Natural killer cell (primary cell): ENCODE measurements around the gene CCL1. TPM values are rescaled to one million over a fixed set of nuclear protein-coding genes. Genes with fewer than 3 reads are reported as not detected.
"Not testable (repeated sequence)": the region's sequence is repeated elsewhere in the genome, so short reads cannot be mapped to it uniquely, and the experiment has no call there.

Experiments used
- ATAC-seq, 3 donors: fragments of 150-1000 bp in 2 of 3; fragments of 200-7000 bp in 1 of 3; cut with Tn5 transposase; 1 replicate in 1 of 3; 2 replicates in 2 of 3; pipeline ENCODE4 v1.10.0; 2021; ENCODE audit warnings: mild to moderate bottlenecking in 2 of 3, moderate library complexity in 2 of 3
- DNase-seq, 2 donors: peaks; one replicate each; pipeline versions ENCODE4 v3.0.0 to v3.0.0-alpha.2; 2013 to 2021; ENCODE audit warnings: mixed read lengths in 1 of 2
- H3K27ac ChIP-seq: one replicate; pipeline ENCODE4 v1.5.1; 2013; ENCODE audit warnings: mild to moderate bottlenecking, low read length
- H3K27me3 ChIP-seq: one replicate; pipeline ENCODE4 v1.6.1; 2013; ENCODE audit warnings: low read length; ENCODE audit not compliant: control insufficient read depth, insufficient read depth
- H3K36me3 ChIP-seq: one replicate; pipeline ENCODE4 v1.6.1; 2013; ENCODE audit warnings: low read length; ENCODE audit not compliant: control insufficient read depth, insufficient read depth
- H3K4me1 ChIP-seq: one replicate; pipeline ENCODE4 v1.6.1; 2013; ENCODE audit warnings: low read length; ENCODE audit not compliant: control insufficient read depth, insufficient read depth
- H3K4me3 ChIP-seq: one replicate; pipeline ENCODE4 v1.5.1; 2013; ENCODE audit warnings: low read length
- H3K9me3 ChIP-seq: one replicate; pipeline ENCODE4 v1.6.1; 2013; ENCODE audit warnings: low read length; ENCODE audit not compliant: control insufficient read depth, insufficient read depth
- H3K27ac Mint-ChIP-seq, 2 donors: one replicate each; pipeline ENCODE4 v1.8.0; 2022; ENCODE audit warnings: mild to moderate bottlenecking in 2 of 2, mixed read lengths in 2 of 2, moderate library complexity in 1 of 2
- H3K27me3 Mint-ChIP-seq, 2 donors: one replicate each; pipeline ENCODE4 v1.8.0; 2022; ENCODE audit warnings: low read depth in 2 of 2, mixed read lengths in 2 of 2
- H3K36me3 Mint-ChIP-seq: one replicate; pipeline ENCODE4 v1.8.0; 2022; ENCODE audit warnings: mixed read lengths
- H3K4me1 Mint-ChIP-seq, 2 donors: one replicate each; pipeline ENCODE4 v1.8.0; 2022; ENCODE audit warnings: mixed read lengths in 2 of 2
- H3K4me3 Mint-ChIP-seq: one replicate; pipeline ENCODE4 v1.8.0; 2022; ENCODE audit warnings: mild to moderate bottlenecking, moderate library complexity, mixed read lengths
- H3K9me3 Mint-ChIP-seq, 2 donors: one replicate each; pipeline ENCODE4 v1.8.0; 2022; ENCODE audit warnings: mixed read lengths in 2 of 2
- CTCF ChIP-seq: fragments of 200-600 bp; IDR thresholded peaks from one replicate; pipeline ENCODE4 v1.8.0; 2022; ENCODE audit warnings: antibody characterized with exemption
- WGBS: methylation state at CpG from one replicate; pipeline ENCODE4 v1.1.7; 2013; ENCODE audit warnings: missing lambda C conversion rate; ENCODE audit not compliant: insufficient coverage; 5-methylcytosine and 5-hydroxymethylcytosine counted together
- intact Hi-C: fragments of 100-400 bp; cut with micrococcal nuclease; formaldehyde crosslinking; loops from one replicate; pipeline ENCODE4 v1.14.2; 2022
- total RNA-seq, 4 donors: library from RNA; stranded (reverse); fragments of 120-200 nt in 1 of 4; gene quantifications; one replicate each; pipeline versions ENCODE4 v1.2.3 to v1.2.4, GENCODE V29; 2013 to 2022

Gene CCL1
- total RNA-seq, 3 donors from 2014 or later (not counting 1 experiment from before 2014, with no cell fraction given) = not detected

- no peaks in the 10 kb centered on the region for H3K9me3 ChIP-seq
- H3K27me3 Mint-ChIP-seq = peaks cover 10 to 40% of the 10 kb centered on the region in 2 donors
- no peak for TF ChIP-seq CTCF
These were observed 16.0 kb downstream of the CCL1 start for GRCh38 chr17:34347063-34347462.

GRCh38 chr17:34341916-34342315 is 21.1 kb downstream of the CCL1 start:
- WGBS = 89% methylated on average over 2 of the region's 2 CpGs
- ATAC-seq = no peak
- H3K27ac Mint-ChIP-seq = no peak overlapping the region
- Histone ChIP-seq H3K9me3 (no peaks in the 10 kb centered on the region), H3K4me1 (no peaks in the 10 kb centered on the region), H3K27ac (no peak overlapping the region), H3K27me3 (peaks cover 2% of the 10 kb centered on the region), H3K36me3 (no peaks in the 10 kb centered on the region), H3K4me3 (no peak overlapping the region)
- H3K4me1 Mint-ChIP-seq = no peaks in the 10 kb centered on the region
- no peak for TF ChIP-seq CTCF
- DNase-seq = no peak
- H3K4me3 Mint-ChIP-seq = no peak overlapping the region
- H3K9me3 Mint-ChIP-seq = peaks cover 0 to 2% of the 10 kb centered on the region in 2 donors
- H3K27me3 Mint-ChIP-seq = peaks cover 24 to 58% of the 10 kb centered on the region in 2 donors
- intact Hi-C loops = no loop called here
- H3K36me3 Mint-ChIP-seq = no peaks in the 10 kb centered on the region

More at GRCh38 chr17:34347063-34347462, 16.0 kb downstream of the CCL1 start:
- no peak overlapping the region for H3K27ac ChIP-seq
- H3K27ac Mint-ChIP-seq = no peak overlapping the region
- no peak overlapping the region for H3K4me3 Mint-ChIP-seq
- intact Hi-C loops = no loop called here
- H3K4me1 ChIP-seq = no peaks in the 10 kb centered on the region
- no peaks in the 10 kb centered on the region for H3K36me3 ChIP-seq
- ATAC-seq = no peak
- 73% methylated on average over 4 of the region's 4 CpGs for WGBS
- no peak overlapping the region for H3K4me3 ChIP-seq
- no peaks in the 10 kb centered on the region for H3K36me3 Mint-ChIP-seq
- DNase-seq = no peak
- no peaks in the 10 kb centered on the region for H3K4me1 Mint-ChIP-seq
- H3K27me3 ChIP-seq = no peaks in the 10 kb centered on the region
- H3K9me3 Mint-ChIP-seq = no peaks in the 10 kb centered on the region

- H3K27me3 ChIP-seq = peaks cover 2% of the 10 kb centered on the region
- TF ChIP-seq CTCF = no peak
- no peak overlapping the region for H3K4me3 Mint-ChIP-seq
- no peak overlapping the region for H3K27ac Mint-ChIP-seq
- peaks cover 0 to 2% of the 10 kb centered on the region in 2 donors for H3K9me3 Mint-ChIP-seq
- H3K36me3 Mint-ChIP-seq = no peaks in the 10 kb centered on the region
- no peak for ATAC-seq
- 100% methylated on average over 2 of the region's 3 CpGs for WGBS
- H3K27ac ChIP-seq = no peak overlapping the region
- H3K9me3 ChIP-seq = no peaks in the 10 kb centered on the region
- no peaks in the 10 kb centered on the region for H3K36me3 ChIP-seq
- no peak overlapping the region for H3K4me3 ChIP-seq
- peaks cover 26 to 62% of the 10 kb centered on the region in 2 donors for H3K27me3 Mint-ChIP-seq
- intact Hi-C loops = no loop called here
- no peaks in the 10 kb centered on the region for H3K4me1 ChIP-seq
- no peak for DNase-seq
- no peaks in the 10 kb centered on the region for H3K4me1 Mint-ChIP-seq
These were observed 23.8 kb downstream of the CCL1 start for GRCh38 chr17:34339138-34339770.

GRCh38 chr17:34337701-34338100 is 25.3 kb downstream of the CCL1 start:
- TF ChIP-seq CTCF = no peak
- H3K4me1 ChIP-seq = no peaks in the 10 kb centered on the region
- H3K9me3 ChIP-seq = no peaks in the 10 kb centered on the region
- ATAC-seq (no peak), DNase-seq (no peak)
- no peak overlapping the region for H3K4me3 ChIP-seq
- Mint-ChIP-seq H3K27me3 (peaks cover 29 to 50% of the 10 kb centered on the region in 2 donors), H3K4me3 (no peak overlapping the region), H3K4me1 (no peaks in the 10 kb centered on the region), H3K9me3 (peaks cover 0 to 2% of the 10 kb centered on the region in 2 donors), H3K36me3 (no peaks in the 10 kb centered on the region), H3K27ac (no peak overlapping the region)
- 77% methylated on average over 1 of the region's 1 CpG for WGBS
- H3K27me3 ChIP-seq = peaks cover 2% of the 10 kb centered on the region
- intact Hi-C loops = no loop called here
- no peak overlapping the region for H3K27ac ChIP-seq
- no peaks in the 10 kb centered on the region for H3K36me3 ChIP-seq

GRCh38 chr17:34327580-34327979 is 35.5 kb downstream of the CCL1 start:
- DNase-seq, H3K4me1 ChIP-seq, intact Hi-C loops, H3K4me3 Mint-ChIP-seq, H3K36me3 ChIP-seq, H3K4me3 ChIP-seq, H3K4me1 Mint-ChIP-seq, H3K27me3 ChIP-seq, H3K27ac Mint-ChIP-seq, H3K9me3 Mint-ChIP-seq, H3K27ac ChIP-seq, H3K9me3 ChIP-seq, ATAC-seq: not testable (repeated sequence)
- 91% methylated on average over 3 of the region's 4 CpGs for WGBS
- H3K27me3 Mint-ChIP-seq = peaks cover 13 to 50% of the 10 kb centered on the region in 2 donors
- H3K36me3 Mint-ChIP-seq = peaks cover 13% of the 10 kb centered on the region
